B cell (primary cell): Measurements from ENCODE around the gene VPS13D. TPM values are rescaled to one million over a fixed set of nuclear protein-coding genes. Genes with fewer than 3 reads are reported as not detected.

Source experiments
- ATAC-seq: fragments of 200-7000 bp; cut with Tn5 transposase; one replicate; pipeline ENCODE4 v1.10.0; 2021; ENCODE audit warnings: low read depth, mild to moderate bottlenecking, moderate number of reproducible peaks, moderate library complexity
- CTCF ChIA-PET: fragments of 350-600 bp; sonication (Branson Sonifier 250); formaldehyde crosslinking; loops from one replicate; lab custom pipeline; 2021; ENCODE audit warnings: antibody characterized with exemption, inconsistent platforms; lab: Charles Lee
- POLR2A ChIA-PET: fragments of 350-600 bp; sonication (Branson Sonifier 250); formaldehyde crosslinking; loops from one replicate; lab custom pipeline; 2021; ENCODE audit warnings: antibody characterized with exemption; lab: Charles Lee
- DNase-seq: peaks from one replicate; pipeline ENCODE4 v3.0.0; 2013
- H2AFZ ChIP-seq: 2 replicates; pipeline ENCODE4 v1.6.1; 2012; ENCODE audit warnings: mild to moderate bottlenecking, low read depth, low read length; ENCODE audit not compliant: insufficient read depth, poor library complexity, severe bottlenecking
- H3K27ac ChIP-seq, 2 donors: 1 replicate in 1 of 2; 2 replicates in 1 of 2; pipeline ENCODE4 v1.5.1; 2012 to 2013; ENCODE audit warnings: low read length in 2 of 2, mild to moderate bottlenecking in 2 of 2, moderate library complexity in 1 of 2
- H3K27me3 ChIP-seq, 4 experiments: fragments of 200-600 bp in 1 of 4; sonication (generic) in 1 of 4; replicated peaks in 1 of 4; 1 replicate in 2 of 4; 2 replicates in 2 of 4; pipeline versions ENCODE4 v1.6.1 to v1.7.0; 2013 to 2016; ENCODE audit warnings: low read length in 3 of 4, mild to moderate bottlenecking in 2 of 4, mixed read lengths in 1 of 4, moderate library complexity in 1 of 4; ENCODE audit not compliant: insufficient read depth in 4 of 4, control insufficient read depth in 3 of 4; ENCODE audit errors: control extremely low read depth in 1 of 4
- H3K36me3 ChIP-seq, 2 experiments: replicated peaks in 1 of 2; 1 replicate in 1 of 2; 2 replicates in 1 of 2; pipeline versions ENCODE4 v1.6.1 to v1.7.1; 2013; ENCODE audit warnings: low read length in 1 of 2; ENCODE audit not compliant: insufficient read depth in 2 of 2, control insufficient read depth in 1 of 2; ENCODE audit errors: control extremely low read depth in 1 of 2, extremely low read depth in 1 of 2
- H3K4me1 ChIP-seq, 2 donors: fragments of 200-600 bp in 1 of 2; sonication (generic) in 1 of 2; 1 replicate in 1 of 2; 2 replicates in 1 of 2; pipeline versions ENCODE4 v1.5.1 to v1.6.1; 2013 to 2017; ENCODE audit warnings: low read length in 2 of 2; ENCODE audit not compliant: control insufficient read depth in 2 of 2, insufficient read depth in 2 of 2
- H3K4me2 ChIP-seq: replicated peaks from 2 replicates; pipeline ENCODE3; 2012; ENCODE audit warnings: mild to moderate bottlenecking, low read depth, low read length; ENCODE audit not compliant: poor library complexity, severe bottlenecking
- H3K4me3 ChIP-seq, 5 experiments: fragments of 200-600 bp in 1 of 5; sonication (generic) in 1 of 5; 1 replicate in 3 of 5; 2 replicates in 2 of 5; pipeline versions ENCODE4 v1.5.1 to v1.7.0; 2011 to 2016; ENCODE audit warnings: low read length in 4 of 5, mild to moderate bottlenecking in 4 of 5, low read depth in 2 of 5, control low read depth in 1 of 5, moderate library complexity in 1 of 5; ENCODE audit not compliant: insufficient read depth in 1 of 5; ENCODE audit errors: control extremely low read depth in 1 of 5, extremely low read depth in 1 of 5
- H3K79me2 ChIP-seq: fragments of 200-600 bp; sonication (generic); one replicate; pipeline ENCODE4 v1.6.0; 2016; ENCODE audit warnings: low read length; ENCODE audit not compliant: control insufficient read depth, insufficient read depth
- H3K9ac ChIP-seq: fragments of 200-600 bp; sonication (generic); 2 replicates; pipeline ENCODE4 v1.6.1; 2017; ENCODE audit warnings: mild to moderate bottlenecking, low read length, moderate library complexity
- H3K9me3 ChIP-seq, 3 donors: one replicate each; pipeline versions ENCODE4 v1.6.1 to v1.7.1; 2013; ENCODE audit warnings: low read length in 2 of 3; ENCODE audit not compliant: control insufficient read depth in 2 of 3, insufficient read depth in 1 of 3; ENCODE audit errors: control extremely low read depth in 1 of 3
- H4K20me1 ChIP-seq: 2 replicates; pipeline ENCODE4 v1.6.0; 2012; ENCODE audit warnings: mild to moderate bottlenecking, low read length; ENCODE audit not compliant: insufficient read depth, control insufficient read depth, poor library complexity, severe bottlenecking
- H3K27ac Mint-ChIP-seq: one replicate; pipeline ENCODE4 v1.8.0; 2021; ENCODE audit warnings: mixed read lengths
- H3K27me3 Mint-ChIP-seq: one replicate; pipeline ENCODE4 v1.8.0; 2021; ENCODE audit warnings: mixed read lengths
- H3K4me1 Mint-ChIP-seq: one replicate; pipeline ENCODE4 v1.8.0; 2021; ENCODE audit warnings: mixed read lengths
- H3K4me3 Mint-ChIP-seq: one replicate; pipeline ENCODE4 v1.8.0; 2021; ENCODE audit warnings: mixed read lengths
- H3K9me3 Mint-ChIP-seq: one replicate; pipeline ENCODE4 v1.8.0; 2022; ENCODE audit warnings: mixed read lengths; ENCODE audit not compliant: insufficient read depth
- CTCF ChIP-seq: fragments of 200-600 bp; IDR thresholded peaks from one replicate; pipeline ENCODE4 v1.8.0; 2022; ENCODE audit warnings: antibody characterized with exemption, mild to moderate bottlenecking
- EZH2 ChIP-seq: IDR thresholded peaks from 2 replicates; pipeline ENCODE4 v1.6.1; 2012; ENCODE audit warnings: borderline replicate concordance, low read depth, mild to moderate bottlenecking, moderate library complexity, low read length; ENCODE audit not compliant: insufficient read depth, poor library complexity, severe bottlenecking
- WGBS: methylation state at CpG from one replicate; pipeline ENCODE4 v1.1.5; 2013; ENCODE audit warnings: missing lambda C conversion rate; ENCODE audit not compliant: insufficient coverage; 5-methylcytosine and 5-hydroxymethylcytosine counted together
- intact Hi-C: fragments of 100-400 bp; cut with micrococcal nuclease; formaldehyde crosslinking; loops from one replicate; pipeline ENCODE4 v1.10.0; 2022
- polyA plus RNA-seq: library from polyadenylated mRNA; depleted of rRNA; stranded (reverse); fragments of >200 nt; gene quantifications from 2 replicates; pipeline ENCODE4 v1.2.3, GENCODE V29; 2012
- total RNA-seq, 2 donors: library from RNA; stranded (reverse); fragments of 120-200 nt in 1 of 2; gene quantifications; 1 replicate in 1 of 2; 2 replicates in 1 of 2; pipeline versions ENCODE4 v1.2.3 to v1.2.4, GENCODE V29; 2013 to 2022

The VPS13D gene
- total and polyA plus RNA-seq, 2 donors (not counting 1 experiment from before 2014, with no cell fraction given) = 29.9 to 104 TPM

GRCh38 chr1:12434174-12434573, 204.3 kb downstream of the VPS13D start:
- POLR2A ChIA-PET = no interaction called here
- Histone ChIP-seq H3K79me2 (no peaks in the 10 kb centered on the region), H3K4me1 (peaks cover 33 to 43% of the 10 kb centered on the region in 2 donors), H3K36me3 (peaks cover 3 to 17% of the 10 kb centered on the region in 2 experiments), H3K4me3 (no peak overlapping the region), H3K4me2 (peak overlapping the region; percentile 14), H3K27ac (peak overlapping the region in 1 of 2 donors; percentile 16), H2AFZ (no peak overlapping the region), H3K9me3 (peaks cover 0 to 5% (median 0%) of the 10 kb centered on the region in 3 donors), H4K20me1 (no peaks in the 10 kb centered on the region), H3K9ac (peak overlapping the region; percentile 5), H3K27me3 (no peaks in the 10 kb centered on the region)
- ATAC-seq (peak; percentile 35), DNase-seq (no peak)
- Mint-ChIP-seq H3K4me1 (peaks cover 45% of the 10 kb centered on the region), H3K4me3 (no peak overlapping the region), H3K9me3 (peaks cover 3% of the 10 kb centered on the region), H3K27me3 (no peaks in the 10 kb centered on the region), H3K27ac (peak overlapping the region; percentile 73)
- CTCF ChIA-PET = no interaction called here
- intact Hi-C loops = no loop called here
- WGBS = 10% methylated on average over 4 of the region's 5 CpGs
- TF ChIP-seq CTCF (no peak), EZH2 (no peak)

- H3K27me3 ChIP-seq = no peaks in the 10 kb centered on the region
- H3K9me3 ChIP-seq = peaks cover 0 to 5% (median 0%) of the 10 kb centered on the region in 3 donors
- H3K4me3 ChIP-seq = no peak overlapping the region
- DNase-seq = no peak
- H4K20me1 ChIP-seq = no peaks in the 10 kb centered on the region
- no CpG with 5 or more reads among the region's 2 CpGs for WGBS
- H2AFZ ChIP-seq = no peak overlapping the region
- no peak for TF ChIP-seq EZH2
- no peak for TF ChIP-seq CTCF
- no peak overlapping the region for H3K27ac ChIP-seq
- ChIA-PET CTCF (no interaction called here), POLR2A (no interaction called here)
- Mint-ChIP-seq H3K9me3 (peaks cover 3% of the 10 kb centered on the region), H3K4me1 (peaks cover 47% of the 10 kb centered on the region), H3K27ac (no peak overlapping the region), H3K4me3 (no peak overlapping the region), H3K27me3 (no peaks in the 10 kb centered on the region)
- no peaks in the 10 kb centered on the region for H3K79me2 ChIP-seq
- H3K9ac ChIP-seq = peak overlapping the region; percentile 5
- ATAC-seq = no peak
- H3K4me2 ChIP-seq = no peak overlapping the region
- peaks cover 33 to 44% of the 10 kb centered on the region in 2 donors for H3K4me1 ChIP-seq
- peaks cover 2 to 15% of the 10 kb centered on the region in 2 experiments for H3K36me3 ChIP-seq
- intact Hi-C loops = no loop called here
These were observed 204.9 kb downstream of the VPS13D start for GRCh38 chr1:12434686-12435085.
